Activated CD8-positive, alpha-beta T cell treated with anti-CD3 and anti-CD28 coated beads, Interleukin-2, amount 10 ng/mL, durations not matched to agents 7 days and 5 days (primary cell): ENCODE data around the gene LYSMD3. TPM values are rescaled to one million over a fixed set of nuclear protein-coding genes. Genes with fewer than 3 reads are reported as not detected.

Experiments
- ATAC-seq: fragments of 150-1000 bp; cut with Tn5 transposase; one replicate; pipeline ENCODE4 v1.10.0; 2021; ENCODE audit warnings: moderate library complexity
- CTCF ChIA-PET: fragments of 350-600 bp; sonication (Branson Sonifier 250); formaldehyde crosslinking; loops from one replicate; lab custom pipeline; 2021; ENCODE audit warnings: antibody characterized with exemption; lab: Charles Lee
- POLR2A ChIA-PET: fragments of 350-600 bp; sonication (Branson Sonifier 250); formaldehyde crosslinking; loops from one replicate; lab custom pipeline; 2021; ENCODE audit warnings: antibody characterized with exemption; lab: Charles Lee
- DNase-seq: peaks from one replicate; pipeline ENCODE4 v3.0.0-alpha.2; 2020
- H3K27ac Mint-ChIP-seq: one replicate; pipeline ENCODE4 v1.8.0; 2021; ENCODE audit warnings: mild to moderate bottlenecking, mixed read lengths
- H3K27me3 Mint-ChIP-seq: one replicate; pipeline ENCODE4 v1.8.0; 2021; ENCODE audit warnings: low read depth, mixed read lengths
- H3K36me3 Mint-ChIP-seq: one replicate; pipeline ENCODE4 v1.8.0; 2021; ENCODE audit warnings: low read depth, mixed read lengths
- H3K4me1 Mint-ChIP-seq: one replicate; pipeline ENCODE4 v1.8.0; 2021; ENCODE audit warnings: low read depth, mixed read lengths
- H3K4me3 Mint-ChIP-seq: one replicate; pipeline ENCODE4 v1.8.0; 2021; ENCODE audit warnings: mild to moderate bottlenecking, mixed read lengths
- H3K9me3 Mint-ChIP-seq: one replicate; pipeline ENCODE4 v1.8.0; 2022; ENCODE audit warnings: mixed read lengths; ENCODE audit not compliant: insufficient read depth
- total RNA-seq, 2 experiments: library from RNA; stranded (reverse); gene quantifications; one replicate each; pipeline ENCODE4 v1.2.3, GENCODE V29; 2021

The LYSMD3 gene
- total RNA-seq, 2 experiments from 2014 or later, result 18.3 to 19.0 TPM

DNA sequence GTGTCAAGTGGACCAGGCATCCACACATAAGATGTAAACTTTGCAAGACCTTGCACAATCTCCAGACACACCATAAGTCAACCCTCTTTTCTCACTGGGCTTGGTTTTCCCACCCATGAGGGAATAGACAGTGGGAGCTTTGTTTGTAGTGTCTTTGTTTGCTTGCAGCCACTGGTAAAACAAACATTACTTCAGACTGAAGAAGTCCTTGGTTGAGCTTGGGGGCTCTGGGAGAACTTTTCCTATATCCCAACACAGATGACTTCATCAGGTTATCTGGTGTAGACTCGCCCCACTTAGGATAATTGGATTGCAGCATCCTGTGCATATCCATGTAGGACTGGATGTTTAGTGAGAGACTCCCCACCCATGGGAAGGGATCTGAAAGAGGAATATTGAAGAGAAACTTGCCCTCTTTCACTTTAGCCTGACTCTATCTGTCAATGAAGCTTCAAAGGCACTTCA is 17.7 kb upstream of the LYSMD3 start:
- H3K27me3 Mint-ChIP-seq, result peaks cover 14% of the 10 kb centered on the region
- POLR2A ChIA-PET, result no interaction called here
- no peaks in the 10 kb centered on the region for H3K4me1 Mint-ChIP-seq
- H3K4me3 Mint-ChIP-seq, result no peak overlapping the region
- no peak overlapping the region for H3K27ac Mint-ChIP-seq
- ATAC-seq (no peak), DNase-seq (no peak)
- CTCF ChIA-PET, result interaction anchor here (1.4 to 2.0 kb wide), 2 partner anchors 9 to 108 kb away, joined by 3 to 5 read pairs; no protein-coding TSS in a partner anchor
- H3K9me3 Mint-ChIP-seq, result no peaks in the 10 kb centered on the region
- no peaks in the 10 kb centered on the region for H3K36me3 Mint-ChIP-seq

DNA sequence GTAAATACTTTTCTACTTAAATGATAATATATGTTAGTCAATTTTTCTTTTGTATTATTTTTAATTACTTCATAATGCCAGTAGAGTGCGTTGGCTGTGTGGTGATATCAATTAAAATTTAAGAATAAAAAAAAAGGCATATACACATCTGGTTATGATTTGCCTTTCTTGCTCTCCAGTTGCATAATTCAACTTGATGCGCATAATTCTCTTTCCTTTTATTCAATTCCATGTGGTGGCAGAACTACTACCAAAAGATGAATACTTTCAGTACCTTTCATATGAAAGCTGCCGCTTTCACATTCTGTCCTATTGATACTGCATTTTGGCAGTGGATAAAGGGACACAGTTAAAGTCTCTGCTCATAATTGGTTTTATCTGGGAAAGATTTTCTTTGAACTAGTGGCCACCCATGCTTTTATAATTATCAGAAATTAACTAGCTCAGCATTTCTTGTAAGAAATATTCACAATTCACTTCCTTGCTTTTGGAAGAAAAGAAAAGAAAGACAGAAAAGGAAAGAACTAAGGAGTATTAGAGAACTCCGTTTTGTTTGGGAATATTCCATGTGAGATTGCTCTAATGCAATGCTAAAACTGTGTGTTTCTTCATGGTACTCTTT is 16.9 kb upstream of the LYSMD3 start:
- Mint-ChIP-seq H3K27ac (no peak overlapping the region), H3K27me3 (peaks cover 14% of the 10 kb centered on the region), H3K4me3 (no peak overlapping the region), H3K36me3 (no peaks in the 10 kb centered on the region), H3K9me3 (no peaks in the 10 kb centered on the region), H3K4me1 (no peaks in the 10 kb centered on the region)
- DNase-seq (no peak), ATAC-seq (no peak)
- POLR2A ChIA-PET, result no interaction called here
- CTCF ChIA-PET, result interaction anchor here (1.4 to 2.0 kb wide), 2 partner anchors 9 to 107 kb away, joined by 3 to 5 read pairs; no protein-coding TSS in a partner anchor

DNA sequence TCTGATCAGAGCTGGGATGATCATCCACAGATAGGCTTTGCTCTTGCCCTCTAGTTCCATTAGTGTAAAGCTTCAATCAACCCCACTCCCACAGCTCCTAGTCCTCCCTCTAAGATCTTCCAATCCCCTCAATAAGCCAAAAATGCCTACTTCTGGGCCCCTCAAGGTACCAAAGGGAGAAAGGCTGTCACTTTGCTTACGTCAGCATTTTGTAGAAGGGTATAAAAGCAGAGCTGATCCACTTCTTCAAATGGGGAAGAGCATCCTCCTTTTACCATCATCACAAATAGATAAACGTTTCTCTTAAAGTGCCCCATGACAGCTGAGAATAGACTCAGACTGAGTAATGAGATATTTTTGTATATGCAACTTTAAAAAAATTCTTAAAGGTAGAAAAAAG is 16.1 kb upstream of the LYSMD3 start:
- H3K27me3 Mint-ChIP-seq, result peaks cover 12% of the 10 kb centered on the region
- H3K4me1 Mint-ChIP-seq, result no peaks in the 10 kb centered on the region
- no peak overlapping the region for H3K4me3 Mint-ChIP-seq
- no peaks in the 10 kb centered on the region for H3K36me3 Mint-ChIP-seq
- ChIA-PET CTCF (no interaction called here), POLR2A (interaction anchor here (0.6 kb wide), 1 partner anchor 576 kb away, joined by 5 read pairs; no protein-coding TSS in a partner anchor)
- no peaks in the 10 kb centered on the region for H3K9me3 Mint-ChIP-seq
- H3K27ac Mint-ChIP-seq, result no peak overlapping the region
- ATAC-seq (no peak), DNase-seq (no peak)

DNA sequence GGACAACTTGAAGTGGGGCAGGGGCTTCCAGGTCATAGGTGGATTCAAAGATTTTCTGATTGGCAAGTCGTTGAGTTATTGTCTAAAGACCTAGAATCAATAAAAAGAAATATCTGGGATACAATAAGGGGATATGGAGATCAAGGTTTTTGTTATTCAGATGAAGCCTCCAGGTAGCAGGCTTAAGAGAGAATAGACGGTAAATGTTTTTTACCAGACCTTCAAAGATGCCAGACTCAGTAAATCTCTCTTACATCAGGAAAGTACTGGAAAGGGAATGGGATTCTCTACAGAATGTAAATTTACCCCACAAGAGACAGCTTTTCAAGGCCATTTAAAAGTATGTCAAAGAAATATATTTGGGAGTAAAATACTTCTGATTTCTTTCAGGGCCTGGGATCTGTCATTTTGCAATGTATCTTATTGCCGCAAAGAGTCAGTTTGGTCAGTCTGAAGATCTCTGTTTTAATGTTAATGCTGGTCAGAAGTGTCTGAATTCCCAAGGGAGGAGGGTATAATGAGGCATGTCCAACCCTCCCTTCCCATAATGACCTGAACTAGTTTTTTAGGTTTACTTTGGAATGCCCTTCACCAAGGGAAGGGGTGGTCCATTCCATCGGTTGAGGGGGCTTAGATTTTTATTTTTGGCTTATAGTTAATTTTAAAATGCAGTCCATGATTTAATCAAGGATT is 13.6 kb upstream of the LYSMD3 start:
- H3K27ac Mint-ChIP-seq, result no peak overlapping the region
- ChIA-PET POLR2A (no interaction called here), CTCF (no interaction called here)

DNA sequence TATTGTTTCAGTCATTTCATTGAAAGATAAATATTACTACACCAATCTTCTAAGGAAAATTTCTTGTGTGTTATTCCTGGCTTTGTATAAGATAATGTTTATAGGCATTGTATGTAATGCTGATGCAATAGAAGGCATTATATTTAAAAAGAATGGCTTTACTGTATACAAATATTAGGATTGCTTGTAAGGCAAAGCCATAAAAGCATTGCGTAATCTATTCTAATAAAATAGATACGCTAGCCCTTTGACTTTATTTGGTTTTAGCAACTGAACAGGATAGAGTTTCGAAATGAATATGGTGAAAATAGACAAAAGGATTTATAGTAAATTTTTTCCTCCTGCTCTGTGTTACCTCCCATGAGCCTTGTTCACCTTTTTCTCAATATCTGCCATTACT is 5.5 kb upstream of the LYSMD3 start:
- DNase-seq, result no peak
- no peaks in the 10 kb centered on the region for H3K4me1 Mint-ChIP-seq
- no peak overlapping the region for H3K4me3 Mint-ChIP-seq
- ATAC-seq, result no peak
- no peaks in the 10 kb centered on the region for H3K9me3 Mint-ChIP-seq
- no peak overlapping the region for H3K27ac Mint-ChIP-seq
- ChIA-PET POLR2A (no interaction called here), CTCF (no interaction called here)
- H3K27me3 Mint-ChIP-seq, result peaks cover 31% of the 10 kb centered on the region
- H3K36me3 Mint-ChIP-seq, result no peaks in the 10 kb centered on the region

More for the DNA sequence above, 13.6 kb upstream of the LYSMD3 start:
- Mint-ChIP-seq H3K9me3 (no peaks in the 10 kb centered on the region), H3K4me3 (no peak overlapping the region), H3K4me1 (no peaks in the 10 kb centered on the region), H3K36me3 (no peaks in the 10 kb centered on the region), H3K27me3 (peaks cover 16% of the 10 kb centered on the region)
- DNase-seq (no peak), ATAC-seq (no peak)

DNA sequence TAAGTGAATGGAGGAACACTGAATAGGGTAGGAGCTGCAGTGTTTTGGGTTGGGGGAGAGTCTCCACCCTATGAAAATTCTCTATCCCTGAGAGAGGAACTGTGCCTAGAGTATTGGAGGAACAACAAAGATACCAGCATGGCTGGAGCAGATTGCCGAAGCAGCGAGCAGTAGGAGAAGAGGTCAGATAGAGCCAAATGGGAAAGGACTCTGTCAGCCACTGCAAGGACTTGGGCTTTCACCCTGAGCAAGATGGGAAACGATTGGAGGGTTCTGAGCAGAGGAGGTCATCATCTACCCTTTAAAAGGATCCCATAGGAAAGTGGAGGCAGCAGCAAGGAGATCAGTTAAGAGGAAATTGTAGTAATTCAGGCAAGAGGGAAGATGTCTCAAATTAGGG is 4.4 kb upstream of the LYSMD3 start:
- CTCF ChIA-PET, result no interaction called here
- DNase-seq, result no peak
- Mint-ChIP-seq H3K27ac (no peak overlapping the region), H3K4me1 (no peaks in the 10 kb centered on the region), H3K9me3 (no peaks in the 10 kb centered on the region), H3K36me3 (no peaks in the 10 kb centered on the region), H3K4me3 (no peak overlapping the region), H3K27me3 (peaks cover 30% of the 10 kb centered on the region)
- ATAC-seq, result no peak
- POLR2A ChIA-PET, result no interaction called here

- no peak overlapping the region for H3K4me3 Mint-ChIP-seq
- CTCF ChIA-PET, result interaction anchor here (0.9 to 3.8 kb wide), 16 partner anchors 8 to 1802 kb away, joined by 3 to 76 read pairs (median 5); partner anchors contain the start of genes CETN3, MBLAC2 and POLR3G
- DNase-seq (no peak), ATAC-seq (no peak)
- H3K4me1 Mint-ChIP-seq, result peaks cover 23% of the 10 kb centered on the region
- H3K36me3 Mint-ChIP-seq, result peaks cover 7% of the 10 kb centered on the region
- peaks cover 24% of the 10 kb centered on the region for H3K27me3 Mint-ChIP-seq
- H3K9me3 Mint-ChIP-seq, result no peaks in the 10 kb centered on the region
- POLR2A ChIA-PET, result interaction anchor here (3.1 kb wide), 1 partner anchor 122 kb away, joined by 22 read pairs; the partner anchor contains the start of gene CETN3
- no peak overlapping the region for H3K27ac Mint-ChIP-seq
Measured at GRCh38 chr5:90530736-90531487, 1.5 kb upstream of the LYSMD3 start.

DNA sequence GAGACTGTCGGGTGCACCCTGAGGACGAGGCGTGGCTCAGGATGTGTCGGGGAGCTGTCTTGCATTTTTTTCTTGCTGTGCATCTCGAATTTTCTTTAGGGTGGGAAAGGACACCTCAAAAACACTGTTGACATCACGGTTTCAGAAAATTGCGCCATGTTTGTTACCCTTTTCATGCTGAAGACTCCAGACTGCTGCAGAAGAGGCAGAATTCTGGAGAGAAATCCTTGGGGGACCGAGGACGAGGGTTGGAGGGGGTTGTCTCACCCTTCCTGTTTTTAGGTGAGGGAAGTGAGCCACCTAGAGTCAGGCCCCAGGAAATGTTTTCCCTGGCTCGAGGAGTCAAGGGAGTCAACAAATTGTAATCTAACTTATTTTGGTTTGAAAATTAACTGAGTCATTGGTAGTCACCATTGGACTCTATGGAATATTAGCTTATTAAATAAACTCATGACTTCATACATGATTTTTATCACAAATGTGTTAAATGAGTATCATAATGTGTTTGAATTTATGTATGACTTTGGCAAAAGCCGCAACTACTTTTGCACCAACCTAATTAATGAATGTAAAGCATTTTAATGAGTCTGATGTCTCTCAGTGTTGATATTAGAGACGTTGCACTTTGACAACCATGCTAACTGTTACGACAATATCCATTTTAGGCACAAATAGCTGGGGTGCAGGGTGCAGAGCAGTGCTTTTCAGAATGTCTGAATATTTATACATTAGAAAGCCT is 724 bp upstream of the LYSMD3 start:
- H3K9me3 Mint-ChIP-seq, result no peaks in the 10 kb centered on the region
- H3K36me3 Mint-ChIP-seq, result peaks cover 11% of the 10 kb centered on the region
- CTCF ChIA-PET, result interaction anchor here (0.6 to 3.8 kb wide), 19 partner anchors 9 to 1802 kb away, joined by 3 to 76 read pairs (median 5); partner anchors contain the start of genes CETN3, MBLAC2 and POLR3G
- peak overlapping the region; percentile 95 for H3K4me3 Mint-ChIP-seq
- peaks cover 24% of the 10 kb centered on the region for H3K4me1 Mint-ChIP-seq
- peak; percentile 47 for ATAC-seq
- POLR2A ChIA-PET, result interaction anchor here (3.1 kb wide), 1 partner anchor 121 kb away, joined by 22 read pairs; the partner anchor contains the start of gene CETN3
- H3K27ac Mint-ChIP-seq, result peak overlapping the region; percentile 97
- peaks cover 21% of the 10 kb centered on the region for H3K27me3 Mint-ChIP-seq
- peak; percentile 70 for DNase-seq

DNA sequence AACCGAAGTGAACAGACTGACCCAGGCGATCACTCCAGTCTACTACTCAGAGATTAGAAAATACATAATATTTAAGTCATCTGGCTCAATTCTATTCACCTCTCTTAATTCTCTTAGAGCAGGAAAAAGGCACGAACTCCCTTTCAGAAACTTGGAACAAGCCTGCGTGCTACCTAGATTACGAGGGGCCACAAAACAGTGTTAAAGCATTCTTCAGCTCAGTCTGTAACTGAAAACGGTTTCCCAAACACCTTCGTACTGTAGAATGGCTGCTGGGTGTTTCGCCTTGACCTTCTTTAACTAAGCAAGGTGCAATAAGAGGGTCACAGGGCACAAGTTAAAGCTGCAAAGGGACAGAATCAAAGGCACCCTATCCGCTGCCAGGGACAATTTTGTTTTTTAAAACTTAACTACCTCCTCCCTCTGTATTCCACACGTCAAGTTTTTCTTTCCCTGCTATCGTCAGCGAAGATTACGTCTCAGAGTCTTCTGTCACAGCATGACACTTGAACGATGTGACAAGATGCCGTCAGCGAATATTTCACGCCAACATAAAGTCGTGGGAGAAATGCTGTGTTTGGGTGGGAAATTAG is 687 bp downstream of the LYSMD3 start:
- H3K27me3 Mint-ChIP-seq, result peaks cover 14% of the 10 kb centered on the region
- H3K27ac Mint-ChIP-seq, result peak overlapping the region; percentile 90
- peaks cover 26% of the 10 kb centered on the region for H3K4me1 Mint-ChIP-seq
- peak; percentile 4 for ATAC-seq
- peaks cover 18% of the 10 kb centered on the region for H3K36me3 Mint-ChIP-seq
- H3K9me3 Mint-ChIP-seq, result no peaks in the 10 kb centered on the region
- DNase-seq, result peak; percentile 44
- H3K4me3 Mint-ChIP-seq, result peak overlapping the region; percentile 95
- POLR2A ChIA-PET, result interaction anchor here (1.1 to 3.1 kb wide), 4 partner anchors 8 to 119 kb away, joined by 3 to 22 read pairs (median 6); partner anchors contain the start of genes CETN3, MBLAC2 and POLR3G
- CTCF ChIA-PET, result interaction anchor here (0.5 to 3.8 kb wide), 7 partner anchors 10 to 119 kb away, joined by 3 to 76 read pairs (median 3); partner anchors contain the start of genes CETN3, MBLAC2 and POLR3G

GRCh38 chr5:90519081-90519480 is 10.3 kb downstream of the LYSMD3 start:
- ChIA-PET POLR2A (interaction anchor here (1.9 kb wide), 1 partner anchor 109 kb away, joined by 5 read pairs; the partner anchor contains the start of gene CETN3), CTCF (interaction anchor here (1.1 to 1.3 kb wide), 3 partner anchors 9 to 80 kb away, joined by 3 to 6 read pairs (median 4); partner anchors contain the start of gene LYSMD3)
- Mint-ChIP-seq H3K27ac (no peak overlapping the region), H3K9me3 (no peaks in the 10 kb centered on the region), H3K4me1 (peaks cover 6% of the 10 kb centered on the region), H3K4me3 (no peak overlapping the region), H3K27me3 (no peaks in the 10 kb centered on the region), H3K36me3 (peaks cover 51% of the 10 kb centered on the region)
- DNase-seq (no peak), ATAC-seq (no peak)
